Vagina (tissue), 2 donors: ENCODE data around the gene MAP1LC3C.

Source experiments
- POLR2A ChIP-seq, 2 donors: fragments of 450-650 bp; IDR thresholded peaks; one replicate each; pipeline ENCODE4 v1.6.1; 2017; ENCODE audit warnings: antibody characterized with exemption in 2 of 2, mild to moderate bottlenecking in 2 of 2, moderate library complexity in 2 of 2
- POLR2AphosphoS5 ChIP-seq, 2 donors: sonication (generic); formaldehyde crosslinking; IDR thresholded peaks; one replicate each; pipeline ENCODE4 v1.9.0; 2017; ENCODE audit warnings: antibody characterized with exemption in 2 of 2, mild to moderate bottlenecking in 2 of 2, low read depth in 1 of 2; ENCODE audit not compliant: insufficient read depth in 1 of 2
- TF ChIP-seq, protein P1 (sequence below), 3 experiments: fragments of 450-650 bp in 2 of 3; fragments of 200-600 bp in 1 of 3; sonication (generic) in 1 of 3; IDR thresholded peaks; one replicate each; pipeline ENCODE4 v1.5.1; 2017 to 2019; ENCODE audit warnings: antibody characterized with exemption in 3 of 3, mild to moderate bottlenecking in 2 of 3, moderate library complexity in 2 of 3

GRCh38 chr1:241997401-241997998 is 1.4 kb downstream of the MAP1LC3C start:
- TF ChIP-seq, protein P1, sequence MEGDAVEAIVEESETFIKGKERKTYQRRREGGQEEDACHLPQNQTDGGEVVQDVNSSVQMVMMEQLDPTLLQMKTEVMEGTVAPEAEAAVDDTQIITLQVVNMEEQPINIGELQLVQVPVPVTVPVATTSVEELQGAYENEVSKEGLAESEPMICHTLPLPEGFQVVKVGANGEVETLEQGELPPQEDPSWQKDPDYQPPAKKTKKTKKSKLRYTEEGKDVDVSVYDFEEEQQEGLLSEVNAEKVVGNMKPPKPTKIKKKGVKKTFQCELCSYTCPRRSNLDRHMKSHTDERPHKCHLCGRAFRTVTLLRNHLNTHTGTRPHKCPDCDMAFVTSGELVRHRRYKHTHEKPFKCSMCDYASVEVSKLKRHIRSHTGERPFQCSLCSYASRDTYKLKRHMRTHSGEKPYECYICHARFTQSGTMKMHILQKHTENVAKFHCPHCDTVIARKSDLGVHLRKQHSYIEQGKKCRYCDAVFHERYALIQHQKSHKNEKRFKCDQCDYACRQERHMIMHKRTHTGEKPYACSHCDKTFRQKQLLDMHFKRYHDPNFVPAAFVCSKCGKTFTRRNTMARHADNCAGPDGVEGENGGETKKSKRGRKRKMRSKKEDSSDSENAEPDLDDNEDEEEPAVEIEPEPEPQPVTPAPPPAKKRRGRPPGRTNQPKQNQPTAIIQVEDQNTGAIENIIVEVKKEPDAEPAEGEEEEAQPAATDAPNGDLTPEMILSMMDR (IDR thresholded peaks at IDR 0.05), result no peak
- TF ChIP-seq POLR2AphosphoS5 (IDR thresholded peaks at IDR 0.05; ENCODE audit: insufficient read depth in 1 of 2, low read depth in 1 of 2) (no peak), POLR2A (IDR thresholded peaks at IDR 0.05) (no peak)
